HG03135 (cell line): ENCODE measurements around the gene SOX3.

ENCODE experiments used
- ATAC-seq: cut with Tn5 transposase; IDR thresholded peaks from one replicate; pipeline ENCODE4 v1.9.1; 2021; ENCODE audit warnings: mild to moderate bottlenecking, moderate library complexity; ENCODE audit not compliant: unreplicated experiment

The SOX3 gene

GRCh38 chrX:140504371-140505324, at the start of gene SOX3:
TSS of gene SOX3 (minus strand) at chrX:140505069. CDS start at chrX:140505060, 9 bp downstream.
- no peak for ATAC-seq

GRCh38 chrX:140548985-140549384, 44.1 kb upstream of the SOX3 start:
- no peak for ATAC-seq

- ATAC-seq, result no peak
Measured at GRCh38 chrX:140526171-140526570, 21.3 kb upstream of the SOX3 start.

GRCh38 chrX:140525448-140525847, 20.6 kb upstream of the SOX3 start:
- ATAC-seq, result no peak

- no peak for ATAC-seq
Measured at GRCh38 chrX:140524556-140524955, 19.7 kb upstream of the SOX3 start.

- no peak for ATAC-seq
Measured at GRCh38 chrX:140521393-140521792, 16.5 kb upstream of the SOX3 start.

GRCh38 chrX:140514554-140514953, 9.7 kb upstream of the SOX3 start:
- no peak for ATAC-seq

GRCh38 chrX:140510895-140511295, 6.0 kb upstream of the SOX3 start:
- ATAC-seq, result no peak

GRCh38 chrX:140510306-140510676, 5.4 kb upstream of the SOX3 start:
- no peak for ATAC-seq

GRCh38 chrX:140509468-140510305, 4.8 kb upstream of the SOX3 start:
- ATAC-seq, result no peak

GRCh38 chrX:140508958-140509357, 4.1 kb upstream of the SOX3 start:
- ATAC-seq, result no peak

GRCh38 chrX:140507982-140508305, 3.1 kb upstream of the SOX3 start:
- ATAC-seq, result no peak

GRCh38 chrX:140507223-140507981, 2.5 kb upstream of the SOX3 start:
- ATAC-seq, result no peak

- ATAC-seq, result no peak
Measured at GRCh38 chrX:140505421-140506337, 810 bp upstream of the SOX3 start.

GRCh38 chrX:140503714-140504351, 1.0 kb downstream of the SOX3 start:
- no peak for ATAC-seq

- no peak for ATAC-seq
Measured at GRCh38 chrX:140503238-140503601, 1.6 kb downstream of the SOX3 start.

- ATAC-seq, result no peak
Measured at GRCh38 chrX:140502491-140503237, 2.2 kb downstream of the SOX3 start.

- no peak for ATAC-seq
Measured at GRCh38 chrX:140501940-140502468, 2.9 kb downstream of the SOX3 start.

- ATAC-seq, result no peak
Measured at GRCh38 chrX:140501321-140501720, 3.5 kb downstream of the SOX3 start.
